Gastroesophageal sphincter (tissue), 3 donors: Measurements from ENCODE around the gene LAS1L.

Source experiments
- EP300 ChIP-seq: sonication (generic); formaldehyde crosslinking; IDR thresholded peaks from one replicate; pipeline ENCODE4 v1.6.1; 2017; ENCODE audit warnings: antibody characterized with exemption, mild to moderate bottlenecking
- POLR2A ChIP-seq, 2 donors: fragments of 450-650 bp; IDR thresholded peaks; one replicate each; pipeline ENCODE4 v1.6.1; 2017; ENCODE audit warnings: antibody characterized with exemption in 2 of 2, mild to moderate bottlenecking in 2 of 2, moderate library complexity in 1 of 2
- TF ChIP-seq, protein P1 (sequence below), 4 experiments: fragments of 200-600 bp in 2 of 4; fragments of 450-650 bp in 2 of 4; sonication (generic) in 1 of 4; IDR thresholded peaks; one replicate each; pipeline ENCODE4 v1.5.1; 2017 to 2019; ENCODE audit warnings: antibody characterized with exemption in 4 of 4, mild to moderate bottlenecking in 2 of 4, moderate library complexity in 2 of 4

- TF ChIP-seq, protein P1, sequence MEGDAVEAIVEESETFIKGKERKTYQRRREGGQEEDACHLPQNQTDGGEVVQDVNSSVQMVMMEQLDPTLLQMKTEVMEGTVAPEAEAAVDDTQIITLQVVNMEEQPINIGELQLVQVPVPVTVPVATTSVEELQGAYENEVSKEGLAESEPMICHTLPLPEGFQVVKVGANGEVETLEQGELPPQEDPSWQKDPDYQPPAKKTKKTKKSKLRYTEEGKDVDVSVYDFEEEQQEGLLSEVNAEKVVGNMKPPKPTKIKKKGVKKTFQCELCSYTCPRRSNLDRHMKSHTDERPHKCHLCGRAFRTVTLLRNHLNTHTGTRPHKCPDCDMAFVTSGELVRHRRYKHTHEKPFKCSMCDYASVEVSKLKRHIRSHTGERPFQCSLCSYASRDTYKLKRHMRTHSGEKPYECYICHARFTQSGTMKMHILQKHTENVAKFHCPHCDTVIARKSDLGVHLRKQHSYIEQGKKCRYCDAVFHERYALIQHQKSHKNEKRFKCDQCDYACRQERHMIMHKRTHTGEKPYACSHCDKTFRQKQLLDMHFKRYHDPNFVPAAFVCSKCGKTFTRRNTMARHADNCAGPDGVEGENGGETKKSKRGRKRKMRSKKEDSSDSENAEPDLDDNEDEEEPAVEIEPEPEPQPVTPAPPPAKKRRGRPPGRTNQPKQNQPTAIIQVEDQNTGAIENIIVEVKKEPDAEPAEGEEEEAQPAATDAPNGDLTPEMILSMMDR (IDR thresholded peaks at IDR 0.05), result no peak
- TF ChIP-seq EP300, result no peak
- TF ChIP-seq POLR2A (IDR thresholded peaks at IDR 0.05), result no peak
Measured at GRCh38 chrX:65537229-65537628, 2.6 kb upstream of the LAS1L start.
